ENCODE data around the gene PCNX2.
"Not testable (repeated sequence)": the region's sequence is repeated elsewhere in the genome, so short reads cannot be mapped to it uniquely, and the experiment has no call there.

Gene PCNX2

DNA sequence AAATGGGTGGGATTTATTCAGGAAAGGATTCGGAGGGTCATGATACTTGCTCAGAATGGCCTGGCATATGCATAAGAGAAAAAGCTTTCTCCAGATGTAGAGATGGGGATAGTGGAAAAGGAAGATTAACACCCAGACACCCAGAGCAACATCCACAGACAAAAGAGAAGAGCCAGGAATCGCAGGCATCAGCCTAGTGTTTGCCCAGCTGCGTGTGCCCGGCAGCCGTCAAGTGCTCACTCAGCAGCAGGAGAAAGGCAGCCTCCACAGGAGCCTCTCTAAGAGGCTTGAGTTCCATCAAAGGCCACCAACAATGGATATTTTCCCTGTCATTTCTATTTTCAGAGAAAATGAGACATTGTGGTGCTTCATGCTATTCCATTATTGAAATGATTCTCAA is 290.4 kb downstream of the PCNX2 start:
- no peak for DNase-seq

DNA sequence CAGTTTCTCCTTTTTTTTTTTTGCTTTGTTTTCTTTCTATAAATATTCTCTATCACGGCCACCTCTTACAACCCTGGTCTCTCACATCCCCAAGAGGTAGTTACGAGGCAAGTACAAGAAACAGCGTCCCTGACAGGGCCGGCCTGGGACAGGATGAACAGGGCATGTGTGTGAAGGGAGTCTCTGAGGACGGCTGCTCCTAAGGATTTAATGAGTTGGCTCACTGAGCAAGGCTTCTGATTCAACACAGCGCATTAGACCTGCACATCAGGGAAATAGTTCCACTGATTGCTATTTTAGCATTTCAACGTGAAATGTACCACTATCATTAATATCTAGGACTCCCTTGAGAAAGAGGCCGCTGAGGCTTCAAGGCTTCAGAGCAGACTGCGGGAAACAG is 291.1 kb downstream of the PCNX2 start:
- no peak for DNase-seq

DNA sequence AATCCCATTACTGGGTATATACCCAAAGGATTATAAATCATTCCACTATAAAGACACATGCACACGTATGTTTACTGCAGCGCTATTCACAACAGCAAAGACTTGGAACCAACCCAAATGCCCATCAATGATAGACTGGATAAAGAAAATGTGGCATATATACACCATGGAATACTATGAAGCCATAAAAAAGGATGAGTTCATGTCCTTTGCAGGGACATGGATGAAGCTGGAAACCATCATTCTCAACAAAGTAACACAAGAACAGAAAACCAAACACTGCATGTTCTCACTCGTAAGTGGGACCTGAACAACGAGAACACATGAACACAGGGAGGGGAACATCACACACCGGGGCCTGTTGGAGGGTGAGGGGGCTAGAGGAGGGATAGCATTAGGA is 291.9 kb downstream of the PCNX2 start:
- not testable (repeated sequence) for DNase-seq

DNA sequence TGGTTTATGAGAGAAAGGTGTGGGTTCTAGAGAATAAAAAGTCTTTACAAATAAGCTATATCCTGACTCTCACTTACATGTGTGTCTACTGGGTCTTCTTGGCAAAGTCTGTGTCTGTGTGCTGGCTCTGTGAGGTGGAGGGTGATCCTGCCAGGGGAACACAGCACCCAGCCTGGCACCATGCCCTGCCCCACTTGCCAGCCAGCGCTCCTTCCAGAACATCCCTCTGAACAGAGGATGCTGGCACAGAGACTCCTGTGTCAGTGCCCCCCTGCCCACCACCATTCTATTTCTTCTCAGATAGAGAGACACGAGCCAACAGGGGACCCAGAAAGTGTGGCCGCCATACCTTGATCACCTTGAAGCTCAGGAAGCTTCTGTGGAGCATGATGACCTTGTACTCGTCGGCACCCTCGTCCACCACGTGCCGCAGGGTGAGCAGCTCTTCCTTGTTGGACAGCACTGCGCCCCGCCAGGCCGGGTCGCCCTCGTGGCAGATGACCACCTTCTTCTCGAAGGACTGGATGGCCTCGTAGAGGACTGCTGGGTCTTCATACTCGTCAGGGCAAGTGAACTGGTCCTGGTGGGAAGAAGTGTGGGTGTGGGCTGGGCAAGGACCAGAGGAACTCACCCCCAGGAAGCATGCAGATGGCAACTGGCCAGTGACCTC is 295.4 kb downstream of the PCNX2 start:
- DNase-seq: no peak

DNA sequence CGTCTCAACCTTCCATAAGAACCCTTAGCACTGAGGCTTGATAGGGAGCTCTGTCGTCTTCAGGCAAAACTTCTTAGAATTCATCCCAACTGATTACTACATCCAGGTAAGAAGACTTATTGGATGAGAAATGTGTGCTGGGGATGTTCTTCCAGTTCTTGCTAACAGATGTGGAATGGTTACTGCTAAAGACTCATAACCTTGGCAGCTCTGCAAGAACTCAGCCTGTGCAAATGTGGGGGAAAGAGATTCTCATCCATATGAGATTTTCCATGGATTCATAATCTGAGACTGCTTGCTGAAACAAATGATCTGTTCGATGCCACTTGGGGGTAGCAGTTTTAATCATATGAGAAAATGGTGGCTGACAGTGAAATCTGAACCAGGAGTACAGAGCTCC is 296.9 kb downstream of the PCNX2 start:
- no peak for DNase-seq

DNA sequence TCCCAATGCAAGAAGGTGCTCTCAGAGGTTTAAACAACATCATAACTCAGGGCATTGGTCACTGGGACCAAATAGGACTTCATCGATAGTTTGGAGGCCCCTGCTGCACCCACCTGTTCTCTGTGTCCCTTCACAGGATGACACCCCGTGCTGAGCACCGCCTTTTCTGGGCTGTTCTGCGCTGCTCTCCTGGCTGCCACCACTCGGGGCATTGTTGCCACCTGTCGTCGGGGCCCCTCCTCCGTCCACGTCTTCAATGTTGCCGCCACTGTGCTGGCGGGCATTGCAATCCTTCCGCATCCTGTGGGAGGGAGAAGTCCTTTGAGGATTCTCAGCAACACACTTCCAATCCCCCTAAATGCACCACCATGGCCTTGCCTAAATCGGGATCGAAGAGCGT is 297.4 kb downstream of the PCNX2 start:
- DNase-seq: no peak

DNA sequence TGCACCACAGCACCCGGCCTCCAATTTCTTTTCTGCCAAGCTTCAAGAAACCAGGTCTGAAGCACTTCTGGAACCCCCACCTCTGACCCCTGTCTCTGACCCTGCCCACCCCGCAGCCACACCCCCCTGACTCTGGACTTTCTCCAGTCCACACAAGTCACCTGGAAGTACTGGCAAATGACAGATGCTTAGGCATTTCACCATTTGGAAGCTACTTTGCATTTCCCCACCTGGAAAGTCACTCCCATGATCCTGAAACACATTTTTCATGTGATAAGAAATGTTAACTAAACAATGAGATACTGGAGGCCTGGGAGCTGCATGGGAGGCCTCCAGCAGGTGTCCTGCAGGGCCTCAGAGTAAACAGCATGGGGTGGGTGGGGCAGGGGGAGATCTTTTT is 299.4 kb downstream of the PCNX2 start:
- no peak for DNase-seq

DNA sequence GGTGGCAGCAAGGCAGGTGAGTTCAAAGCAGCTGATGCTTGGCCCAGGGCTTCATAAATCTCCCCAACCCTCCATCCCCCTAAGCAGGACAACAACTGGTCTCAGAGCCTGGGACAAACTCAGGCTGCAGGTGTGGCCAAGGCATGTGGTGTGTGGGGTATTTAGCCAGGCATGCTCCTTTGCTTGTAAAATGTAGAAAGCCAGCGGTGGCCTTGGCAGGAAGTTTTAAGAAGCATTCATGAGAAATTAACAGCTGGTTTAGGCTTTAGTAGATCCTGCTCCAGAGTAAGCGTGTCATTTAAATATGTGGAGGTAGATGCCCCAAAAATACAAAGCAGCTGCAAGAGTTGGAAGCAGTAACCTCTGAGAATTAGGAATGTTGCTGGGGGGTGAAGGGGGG is 300.3 kb downstream of the PCNX2 start:
- DNase-seq: no peak

DNA sequence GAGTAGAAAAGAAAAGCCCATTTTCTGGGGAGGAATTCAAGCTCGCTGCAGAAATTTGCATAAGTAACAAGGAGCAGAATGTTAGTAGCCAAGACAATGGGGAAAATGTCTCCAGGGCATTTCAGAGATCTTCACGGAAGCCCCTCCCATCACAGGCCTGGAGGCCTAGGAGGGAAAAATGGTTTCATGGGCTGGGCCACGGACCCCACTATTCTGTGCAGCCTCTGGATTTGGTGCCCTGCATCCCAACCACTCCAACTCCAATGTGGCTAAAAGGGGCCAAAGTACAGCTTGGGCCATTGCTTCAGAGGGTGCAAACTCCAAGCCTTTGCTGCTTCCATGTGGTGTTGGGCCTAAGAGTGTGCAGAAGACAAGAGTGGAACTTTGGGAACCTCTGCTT is 302.0 kb downstream of the PCNX2 start:
- no peak for DNase-seq

DNA sequence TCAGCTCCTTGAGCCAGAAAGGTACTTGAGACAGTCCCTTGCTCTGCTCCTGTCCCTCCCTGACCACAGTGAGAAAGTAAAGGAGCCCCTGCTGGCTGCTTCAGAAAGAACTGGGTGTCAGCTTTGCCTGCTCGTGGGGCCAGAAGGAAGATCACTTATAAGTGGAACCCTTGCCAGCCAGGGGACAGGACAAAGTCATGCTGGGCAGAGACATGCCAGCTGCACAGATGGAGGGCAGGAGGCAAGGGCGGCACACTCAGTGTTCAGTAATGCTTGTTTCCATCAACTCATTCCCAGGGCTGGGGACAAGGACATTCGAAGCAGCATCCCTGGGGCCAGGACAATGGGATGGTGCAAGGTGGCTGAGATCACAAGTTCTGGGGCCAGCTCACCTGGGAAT is 303.3 kb downstream of the PCNX2 start:
- no peak for DNase-seq

DNA sequence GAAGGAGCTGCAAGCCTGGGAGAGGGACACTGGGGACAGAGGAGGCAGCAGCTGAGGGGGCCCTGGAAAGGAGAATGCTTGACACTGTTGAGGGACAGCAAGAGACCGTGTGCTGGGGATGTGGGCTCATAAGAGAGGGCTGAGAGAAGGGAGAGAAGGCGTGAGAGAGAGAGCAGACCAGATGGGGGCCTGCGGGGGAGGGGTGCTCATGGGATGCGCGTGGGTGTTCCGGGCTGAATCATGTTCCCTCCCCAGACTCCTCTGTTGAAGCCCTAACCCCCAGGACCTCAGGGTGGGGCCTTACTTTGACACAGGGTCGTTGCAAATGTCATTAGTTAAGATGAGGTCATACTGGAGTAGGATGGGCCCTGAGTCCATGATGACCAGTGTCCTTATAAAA is 304.3 kb downstream of the PCNX2 start:
- DNase-seq: no peak

DNA sequence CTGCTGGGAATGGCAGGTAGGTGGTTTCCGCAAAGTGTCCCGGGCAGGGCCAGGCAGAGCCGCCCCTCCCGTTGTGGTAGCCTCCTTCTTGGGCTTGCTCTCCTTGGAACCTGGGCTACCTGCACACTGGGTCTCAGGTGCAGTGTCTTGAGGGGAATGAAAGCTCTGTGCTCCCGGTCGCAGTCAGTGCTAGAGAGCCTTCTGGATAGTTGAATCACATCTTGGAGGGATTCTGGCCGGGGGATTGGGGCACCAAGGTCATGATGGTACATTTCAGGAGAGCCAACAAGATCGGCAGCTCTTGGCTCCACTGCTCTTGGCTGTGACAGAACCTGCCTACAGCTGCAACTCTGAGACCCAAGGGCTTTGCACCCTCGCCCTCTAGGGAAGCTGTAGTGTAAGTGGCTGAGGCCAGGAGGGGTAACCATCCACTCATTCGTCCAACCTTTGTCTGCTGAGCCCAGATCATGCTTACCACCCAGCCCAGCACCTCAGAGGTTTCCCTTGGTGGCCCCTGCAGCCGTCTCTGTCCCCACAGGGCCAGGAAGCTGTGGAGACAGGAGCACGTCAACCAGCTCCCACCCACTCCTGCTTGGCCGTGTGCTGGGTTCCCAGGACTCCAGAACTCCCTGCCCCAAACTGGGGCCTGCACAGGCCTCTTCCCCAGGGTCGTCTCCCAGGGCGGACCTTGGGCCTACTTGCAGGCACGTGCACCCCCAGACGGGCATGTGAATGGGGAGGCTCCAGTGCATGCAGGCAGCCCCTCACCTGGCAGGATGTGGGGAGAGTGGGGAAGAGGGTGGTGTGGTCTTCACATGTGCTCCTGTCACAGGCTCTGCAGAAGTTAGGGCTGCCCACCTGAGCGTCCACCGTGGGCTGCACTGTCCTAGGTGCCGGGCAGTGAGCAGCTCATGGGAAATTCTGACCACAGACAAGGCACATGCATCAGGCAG is 305.1 kb downstream of the PCNX2 start:
- DNase-seq: no peak

DNA sequence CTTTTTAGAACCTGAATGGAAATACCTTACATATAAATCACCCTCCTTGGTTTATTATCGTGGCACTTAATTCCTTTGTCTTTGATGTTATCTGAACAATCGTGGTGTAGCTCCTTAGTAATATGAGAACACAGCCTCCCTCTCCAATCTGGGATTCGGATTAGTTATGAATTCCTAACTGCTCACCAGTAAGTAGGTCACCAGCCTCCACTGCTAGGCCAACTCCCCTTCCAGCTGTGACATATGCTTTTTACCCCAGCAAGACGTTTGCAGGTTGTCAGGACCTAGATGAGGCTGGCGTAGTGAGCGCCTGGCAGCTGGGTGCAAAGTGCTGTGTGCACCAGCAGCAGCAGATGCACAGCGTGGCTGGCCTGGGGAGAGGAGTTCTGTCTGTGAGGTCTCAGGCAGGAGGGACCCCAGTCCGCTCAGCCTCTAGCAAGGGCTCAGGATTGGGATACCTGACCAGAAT is 306.9 kb downstream of the PCNX2 start:
- no peak for DNase-seq

DNA sequence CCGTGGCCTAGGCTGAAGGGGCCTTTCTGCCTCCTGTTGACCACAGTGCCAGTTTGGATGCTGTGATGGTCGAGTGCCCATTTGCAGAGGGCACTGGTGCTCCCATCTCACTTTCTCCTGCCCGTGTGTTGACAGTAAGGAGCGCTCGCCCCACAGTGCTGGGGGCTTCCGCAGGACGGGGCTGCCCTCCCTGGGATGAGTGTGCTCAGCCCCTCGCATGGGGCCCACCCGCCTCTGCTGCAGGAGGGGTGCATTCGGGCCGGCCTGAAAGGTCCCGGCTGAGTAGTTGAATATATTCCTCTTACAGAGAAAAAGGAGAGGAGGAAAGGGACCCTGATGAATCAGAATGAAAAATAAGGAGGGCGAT is 307.8 kb downstream of the PCNX2 start:
- no peak for DNase-seq

DNA sequence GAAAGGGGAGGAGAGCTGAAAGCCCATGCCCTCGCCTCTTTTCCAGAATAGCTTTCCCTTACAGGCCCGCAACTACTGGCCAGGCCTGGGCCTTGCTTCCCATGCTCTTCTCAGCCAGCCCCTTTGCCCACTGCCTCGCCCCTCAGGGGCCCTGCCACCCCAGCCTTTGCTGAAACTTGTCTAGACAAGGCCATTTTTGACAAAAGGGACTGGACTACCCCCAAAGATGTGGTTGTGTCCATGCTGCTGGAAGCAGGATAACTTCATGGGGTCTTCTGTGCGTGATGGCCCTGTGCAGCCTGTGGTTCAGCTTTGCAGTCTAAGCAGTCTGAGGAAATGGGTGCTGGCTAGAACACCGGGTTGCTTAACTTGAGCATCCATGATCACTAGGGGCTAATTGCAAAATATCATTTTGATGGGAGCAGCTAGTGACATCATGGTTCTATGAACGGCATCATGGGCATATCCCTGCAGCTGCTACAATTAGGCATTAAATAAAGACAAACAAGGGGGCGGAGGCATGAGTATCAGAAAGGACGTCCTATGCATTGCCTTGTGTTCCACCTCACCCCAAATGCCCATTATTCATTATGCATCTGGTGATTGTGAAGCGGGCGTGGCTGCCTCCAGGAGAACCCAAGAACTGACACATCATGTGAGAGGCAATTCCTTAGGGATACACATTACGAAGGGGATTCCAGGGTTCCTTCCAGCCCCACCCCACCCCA is 308.3 kb downstream of the PCNX2 start:
- no peak for DNase-seq

DNA sequence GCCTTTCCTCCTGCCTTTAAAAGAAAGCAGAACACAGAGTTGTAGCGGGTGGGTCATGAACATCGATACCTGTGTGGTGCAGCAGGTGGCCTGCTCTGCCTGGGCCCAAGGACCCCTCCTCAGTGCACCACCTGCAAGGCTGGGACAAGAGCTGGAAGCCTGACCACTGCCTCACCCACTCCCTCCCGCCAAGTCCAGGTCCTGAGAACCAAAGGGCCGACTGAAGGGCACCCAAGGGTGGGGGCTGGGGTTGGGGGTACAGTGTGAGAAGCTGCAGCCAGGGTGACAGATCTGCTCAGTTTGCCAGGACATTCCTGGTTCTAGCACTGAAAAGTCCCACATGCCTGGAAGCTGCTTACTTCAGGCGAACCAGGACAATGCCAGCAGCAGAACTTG is 309.0 kb downstream of the PCNX2 start:
- DNase-seq: no peak

DNA sequence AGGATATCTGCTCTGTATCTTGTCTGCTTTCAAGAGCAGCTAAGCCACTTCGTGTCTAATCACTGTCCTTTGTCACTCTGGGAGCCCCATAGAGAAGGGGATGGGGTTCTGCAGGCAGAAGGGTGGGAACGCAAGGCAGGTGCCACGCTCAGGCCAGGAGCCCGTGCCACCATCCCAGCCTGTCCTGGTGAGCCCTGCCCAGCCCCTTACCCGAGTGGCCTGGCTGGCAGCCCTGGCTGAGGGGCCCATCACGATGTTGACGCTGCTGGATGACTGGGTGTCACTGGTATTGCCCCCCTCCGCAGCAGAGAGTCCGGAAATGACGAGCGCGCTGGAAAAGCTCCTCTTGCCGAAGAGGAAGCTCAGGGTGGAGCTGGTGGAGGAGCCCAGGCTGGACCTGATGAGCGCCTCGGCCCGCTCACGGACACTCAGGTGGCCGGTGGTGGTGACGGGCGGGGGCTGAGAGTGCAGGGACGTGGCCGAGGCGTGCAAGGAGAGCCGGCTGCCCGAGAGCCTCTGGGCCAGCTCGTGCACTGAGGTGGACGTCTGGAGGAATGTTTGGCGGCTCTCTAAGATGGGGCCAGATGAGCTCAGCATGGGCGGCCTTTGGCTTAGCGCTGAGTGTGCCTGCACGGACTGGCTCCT is 309.5 kb downstream of the PCNX2 start:
- no peak for DNase-seq

DNA sequence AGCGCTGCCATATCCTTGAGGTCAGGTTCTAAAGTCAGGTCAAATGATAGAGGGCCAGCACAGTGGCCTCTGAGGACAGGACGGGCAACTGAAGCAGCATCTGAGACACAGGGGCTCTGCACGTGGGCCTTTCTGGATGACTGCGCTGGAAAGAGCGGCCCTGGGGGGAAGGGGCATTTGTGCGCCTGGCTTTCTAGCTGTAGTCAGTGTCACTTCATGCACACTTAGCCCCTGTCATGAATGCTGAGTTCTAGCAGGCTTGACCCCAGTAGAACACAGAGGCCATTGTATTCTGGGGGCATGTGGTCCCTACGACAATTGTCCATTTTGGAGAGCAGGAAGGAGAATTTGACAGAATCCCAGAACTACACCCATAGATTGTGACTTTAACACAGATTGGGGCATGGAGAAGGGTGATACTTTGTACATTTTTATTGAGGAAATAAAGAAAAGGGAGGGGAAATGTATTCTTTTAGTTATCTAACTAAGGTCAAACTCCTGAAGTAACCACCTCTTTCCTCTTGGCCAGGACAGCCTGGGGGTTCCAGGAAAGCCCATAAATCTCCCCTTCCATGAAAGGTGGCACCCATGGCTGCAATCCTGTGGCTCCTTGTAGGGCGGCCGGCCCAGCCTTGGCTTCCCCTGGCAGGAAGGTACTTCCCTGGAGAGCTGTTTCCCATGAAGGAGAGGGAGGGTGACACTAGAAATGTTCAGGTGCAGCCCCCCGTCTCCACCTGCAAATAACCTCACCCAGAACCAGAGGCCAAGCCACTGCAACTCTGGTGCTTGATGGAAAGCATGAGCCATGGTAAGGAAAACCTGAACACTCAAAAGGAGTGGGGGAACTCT is 310.7 kb downstream of the PCNX2 start:
- no peak for DNase-seq

DNA sequence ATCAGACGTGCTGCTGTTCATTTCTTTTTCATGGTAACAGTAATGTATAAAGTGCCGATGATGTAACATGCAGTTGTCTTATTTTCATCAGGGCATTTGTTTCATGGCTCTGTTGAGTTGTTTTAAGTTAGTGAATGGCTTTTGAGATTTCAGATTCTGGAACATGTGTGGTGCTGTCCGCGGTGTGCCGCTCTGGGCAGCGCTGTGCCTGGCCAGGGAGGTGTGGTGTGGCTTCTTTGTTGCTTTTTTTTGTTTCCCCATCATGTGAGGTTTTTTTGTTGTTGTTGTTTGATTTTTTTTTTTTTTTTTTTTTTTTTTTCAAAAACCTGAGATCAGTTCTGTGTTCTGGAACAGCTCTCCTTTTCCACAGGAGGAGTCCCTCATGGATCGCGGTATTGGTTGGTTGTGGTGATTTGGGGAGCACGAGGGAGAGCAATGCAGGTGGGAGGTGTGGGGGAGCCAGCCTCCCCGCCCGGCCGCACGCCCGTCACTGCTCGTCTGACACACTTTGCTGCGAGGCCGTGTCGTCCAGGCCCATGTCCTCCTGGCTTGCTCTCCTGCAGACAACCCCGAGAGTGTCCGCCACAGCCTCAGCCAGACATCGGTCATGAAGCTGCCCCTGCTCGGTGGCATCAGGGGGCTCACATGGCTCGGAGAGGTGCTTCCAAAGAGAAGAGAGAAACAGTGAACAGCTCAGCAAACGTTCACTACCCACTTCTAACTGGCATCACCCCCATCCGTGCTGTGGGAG is 311.5 kb downstream of the PCNX2 start:
- no peak for DNase-seq

DNA sequence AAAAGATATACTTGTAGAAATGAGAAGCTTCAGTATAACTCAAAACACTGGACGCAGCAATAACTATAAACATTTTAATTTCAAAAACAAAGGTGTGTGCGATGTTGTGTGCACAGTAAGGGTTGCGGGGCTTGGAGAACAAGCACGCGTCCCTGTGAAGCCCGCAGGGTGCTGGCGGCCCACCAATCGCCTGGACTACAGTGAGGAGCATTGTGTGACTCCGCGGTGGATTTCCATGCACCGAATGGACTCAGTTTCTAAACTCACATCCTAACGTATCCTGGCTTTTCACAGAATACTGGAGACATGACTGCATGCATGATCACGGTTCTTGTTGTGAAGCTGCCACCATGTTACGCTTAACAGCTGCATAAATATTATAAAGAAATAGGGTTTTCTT is 312.1 kb downstream of the PCNX2 start:
- no peak for DNase-seq

DNA sequence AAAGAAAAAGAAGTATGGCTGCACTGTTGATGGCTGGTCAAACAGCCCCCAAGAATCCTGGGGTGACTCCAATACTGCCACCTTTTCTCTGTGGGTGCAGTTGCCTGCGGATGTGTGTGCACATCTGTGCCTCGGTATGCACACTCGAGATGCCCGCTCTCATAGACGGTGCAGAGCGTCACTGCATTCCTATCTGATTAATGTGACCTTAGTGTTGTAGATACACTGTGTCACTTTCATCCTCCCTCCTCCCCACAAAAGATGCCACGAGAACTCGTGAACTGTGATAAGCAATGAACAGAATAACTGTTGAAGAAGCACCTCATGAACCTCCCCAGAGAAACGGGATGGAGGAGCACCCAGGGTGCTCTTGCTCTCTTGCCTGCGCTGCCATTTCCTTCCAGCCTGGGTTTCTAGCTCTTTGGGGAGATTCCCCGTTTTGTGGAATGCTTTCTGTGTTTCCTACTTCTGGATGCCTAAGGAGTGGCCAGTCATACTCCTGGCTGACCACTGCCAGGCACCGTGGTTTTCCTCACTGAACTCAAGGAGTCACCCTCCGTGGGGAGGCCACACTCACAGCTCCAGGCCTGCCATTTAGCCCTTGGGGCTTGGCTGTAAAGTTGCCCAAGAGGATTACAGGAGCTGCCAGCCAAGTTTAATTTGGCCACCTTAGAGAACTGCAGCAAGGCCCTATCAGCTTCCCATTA is 313.1 kb downstream of the PCNX2 start:
- DNase-seq: no peak

Measured in stimulated activated CD4-positive, alpha-beta T cell treated with anti-CD3 and anti-CD28 coated beads, Interleukin-1b, Interleukin-23, amount 100 ng/mL, for 48 hours (primary cell).